ENCODE data around the gene WIPF2.

DNA sequence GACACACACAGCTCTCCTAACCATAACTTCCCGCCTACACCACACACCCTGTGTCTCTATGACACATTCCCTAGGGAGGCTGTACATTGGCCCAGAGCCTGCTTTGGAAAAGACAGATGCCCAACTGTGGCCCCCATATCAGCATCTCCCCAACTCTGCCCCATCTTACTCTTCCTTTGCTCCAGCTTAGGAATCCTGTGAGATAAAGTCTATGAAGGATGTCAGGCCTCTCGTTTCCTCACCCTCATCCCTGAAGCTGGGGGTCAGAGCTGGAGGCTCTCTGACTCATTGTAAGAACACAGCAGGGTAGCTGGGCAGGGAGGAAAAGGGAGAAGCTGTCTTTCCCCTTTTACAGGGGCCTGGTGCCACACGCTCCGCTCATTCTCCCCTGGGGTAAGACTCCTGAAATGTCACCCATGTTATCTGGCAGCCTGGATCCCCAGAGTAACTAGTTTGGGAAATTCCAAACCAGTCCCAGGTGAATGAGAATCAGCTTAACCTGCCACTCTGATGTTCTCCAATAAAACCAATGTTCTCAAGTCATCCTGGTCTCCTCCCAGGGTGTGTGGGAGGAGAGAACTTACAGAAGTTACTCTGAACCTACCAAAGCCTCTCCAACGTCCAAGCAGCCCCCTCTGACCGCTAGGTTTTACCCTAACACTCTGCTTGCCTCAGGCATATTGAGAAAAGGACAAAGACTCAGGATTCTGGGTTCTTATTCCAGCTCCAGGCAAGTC is 39.0 kb upstream of the WIPF2 start:
- TF ChIP-seq, protein P1, sequence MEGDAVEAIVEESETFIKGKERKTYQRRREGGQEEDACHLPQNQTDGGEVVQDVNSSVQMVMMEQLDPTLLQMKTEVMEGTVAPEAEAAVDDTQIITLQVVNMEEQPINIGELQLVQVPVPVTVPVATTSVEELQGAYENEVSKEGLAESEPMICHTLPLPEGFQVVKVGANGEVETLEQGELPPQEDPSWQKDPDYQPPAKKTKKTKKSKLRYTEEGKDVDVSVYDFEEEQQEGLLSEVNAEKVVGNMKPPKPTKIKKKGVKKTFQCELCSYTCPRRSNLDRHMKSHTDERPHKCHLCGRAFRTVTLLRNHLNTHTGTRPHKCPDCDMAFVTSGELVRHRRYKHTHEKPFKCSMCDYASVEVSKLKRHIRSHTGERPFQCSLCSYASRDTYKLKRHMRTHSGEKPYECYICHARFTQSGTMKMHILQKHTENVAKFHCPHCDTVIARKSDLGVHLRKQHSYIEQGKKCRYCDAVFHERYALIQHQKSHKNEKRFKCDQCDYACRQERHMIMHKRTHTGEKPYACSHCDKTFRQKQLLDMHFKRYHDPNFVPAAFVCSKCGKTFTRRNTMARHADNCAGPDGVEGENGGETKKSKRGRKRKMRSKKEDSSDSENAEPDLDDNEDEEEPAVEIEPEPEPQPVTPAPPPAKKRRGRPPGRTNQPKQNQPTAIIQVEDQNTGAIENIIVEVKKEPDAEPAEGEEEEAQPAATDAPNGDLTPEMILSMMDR (IDR thresholded peaks at IDR 0.05), result no peak
- TF ChIP-seq EZH2 (IDR thresholded peaks at IDR 0.05; ENCODE audit: borderline replicate concordance, insufficient read depth, low read depth, low read length, poor library complexity, severe bottlenecking), result no peak
